Thoracic aorta (tissue), 2 donors: ENCODE data around the gene PILRB. TPM values are rescaled to one million over a fixed set of nuclear protein-coding genes. Genes with fewer than 3 reads are reported as not detected.
"Not testable (repeated sequence)": the region's sequence is repeated elsewhere in the genome, so short reads cannot be mapped to it uniquely, and the experiment has no call there.

Source experiments
- ATAC-seq: fragments of 150-250 bp; one replicate; pipeline ENCODE4 v1.8.0; 2017; ENCODE audit warnings: low read depth; ENCODE audit not compliant: insufficient number of reproducible peaks, low FRiP score
- DNase-seq: peaks from one replicate; pipeline ENCODE4 v3.0.0-alpha.2; 2020; ENCODE audit warnings: low spot score
- H3K27ac ChIP-seq, 2 donors: fragments of 200-600 bp; sonication (generic); 1 replicate in 1 of 2; 2 replicates in 1 of 2; pipeline ENCODE4 v1.5.1; 2016; ENCODE audit warnings: mild to moderate bottlenecking in 2 of 2, moderate library complexity in 2 of 2
- H3K27me3 ChIP-seq: fragments of 200-600 bp; sonication (generic); replicated peaks from 2 replicates; pipeline ENCODE4 v1.6.0; 2016; ENCODE audit warnings: mild to moderate bottlenecking; ENCODE audit not compliant: insufficient read depth
- H3K36me3 ChIP-seq: fragments of 200-600 bp; sonication (generic); one replicate; pipeline ENCODE4 v1.5.1; 2016
- H3K4me1 ChIP-seq, 2 donors: fragments of 200-600 bp; sonication (generic); 1 replicate in 1 of 2; 2 replicates in 1 of 2; pipeline versions ENCODE4 v1.5.1 to v1.6.0; 2016; ENCODE audit warnings: low read depth in 2 of 2, mild to moderate bottlenecking in 1 of 2; ENCODE audit not compliant: control insufficient read depth in 1 of 2
- H3K4me3 ChIP-seq: fragments of 200-600 bp; sonication (generic); 2 replicates; pipeline ENCODE4 v1.5.1; 2016; ENCODE audit warnings: mild to moderate bottlenecking
- H3K9me3 ChIP-seq: fragments of 200-600 bp; sonication (generic); 2 replicates; pipeline ENCODE4 v1.5.1; 2016
- total RNA-seq, 2 donors: library from RNA; depleted of rRNA; stranded (reverse); fragments of >200 nt; gene quantifications; one replicate each; pipeline versions ENCODE4 v1.1.0 to v1.2.3, GENCODE V29; 2016
- TF ChIP-seq, protein P1 (sequence below): fragments of 200-600 bp; sonication (generic); IDR thresholded peaks from one replicate; pipeline ENCODE4 v1.5.1; 2019; ENCODE audit warnings: antibody characterized with exemption

PILRB gene
- total RNA-seq, 2 donors from 2014 or later = 88.4 to 100 TPM

DNA sequence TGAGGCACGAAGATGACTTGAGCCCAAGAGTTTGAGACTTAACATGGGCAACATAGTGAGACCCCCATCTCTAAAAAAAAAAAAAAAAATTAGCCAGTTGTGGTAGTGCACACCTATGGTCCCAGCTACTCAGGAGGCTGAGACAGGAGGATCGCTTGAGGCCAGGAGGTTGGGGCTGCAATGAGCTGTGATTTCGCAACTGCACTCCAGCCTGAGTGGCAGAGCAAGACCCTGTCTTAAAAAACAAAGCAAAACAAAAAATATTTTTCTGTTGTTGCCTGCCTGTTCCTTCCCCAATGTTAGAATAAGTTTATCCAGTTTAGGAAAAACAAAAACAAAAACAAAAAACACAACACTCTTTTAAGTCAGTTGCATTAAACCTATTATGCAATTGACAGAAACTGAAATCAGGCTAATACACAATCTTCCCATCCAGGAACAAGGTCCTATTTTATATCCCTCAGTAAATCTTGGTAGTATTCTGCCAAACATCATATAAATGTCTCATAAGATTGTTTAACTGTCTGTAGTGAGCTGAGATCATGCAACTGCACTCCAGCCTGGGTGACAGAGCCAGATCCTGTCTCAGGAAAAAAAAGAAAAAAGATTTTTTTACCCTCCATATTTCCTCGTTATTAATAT is 20.3 kb downstream of the PILRB start:
- Histone ChIP-seq H3K9me3 (no peaks in the 10 kb centered on the region), H3K36me3 (no peaks in the 10 kb centered on the region), H3K4me1 (no peaks in the 10 kb centered on the region), H3K4me3 (no peak overlapping the region), H3K27ac (no peak overlapping the region), H3K27me3 (no peaks in the 10 kb centered on the region)
- TF ChIP-seq, protein P1, sequence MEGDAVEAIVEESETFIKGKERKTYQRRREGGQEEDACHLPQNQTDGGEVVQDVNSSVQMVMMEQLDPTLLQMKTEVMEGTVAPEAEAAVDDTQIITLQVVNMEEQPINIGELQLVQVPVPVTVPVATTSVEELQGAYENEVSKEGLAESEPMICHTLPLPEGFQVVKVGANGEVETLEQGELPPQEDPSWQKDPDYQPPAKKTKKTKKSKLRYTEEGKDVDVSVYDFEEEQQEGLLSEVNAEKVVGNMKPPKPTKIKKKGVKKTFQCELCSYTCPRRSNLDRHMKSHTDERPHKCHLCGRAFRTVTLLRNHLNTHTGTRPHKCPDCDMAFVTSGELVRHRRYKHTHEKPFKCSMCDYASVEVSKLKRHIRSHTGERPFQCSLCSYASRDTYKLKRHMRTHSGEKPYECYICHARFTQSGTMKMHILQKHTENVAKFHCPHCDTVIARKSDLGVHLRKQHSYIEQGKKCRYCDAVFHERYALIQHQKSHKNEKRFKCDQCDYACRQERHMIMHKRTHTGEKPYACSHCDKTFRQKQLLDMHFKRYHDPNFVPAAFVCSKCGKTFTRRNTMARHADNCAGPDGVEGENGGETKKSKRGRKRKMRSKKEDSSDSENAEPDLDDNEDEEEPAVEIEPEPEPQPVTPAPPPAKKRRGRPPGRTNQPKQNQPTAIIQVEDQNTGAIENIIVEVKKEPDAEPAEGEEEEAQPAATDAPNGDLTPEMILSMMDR = no peak
- ATAC-seq (no peak), DNase-seq (no peak)

DNA sequence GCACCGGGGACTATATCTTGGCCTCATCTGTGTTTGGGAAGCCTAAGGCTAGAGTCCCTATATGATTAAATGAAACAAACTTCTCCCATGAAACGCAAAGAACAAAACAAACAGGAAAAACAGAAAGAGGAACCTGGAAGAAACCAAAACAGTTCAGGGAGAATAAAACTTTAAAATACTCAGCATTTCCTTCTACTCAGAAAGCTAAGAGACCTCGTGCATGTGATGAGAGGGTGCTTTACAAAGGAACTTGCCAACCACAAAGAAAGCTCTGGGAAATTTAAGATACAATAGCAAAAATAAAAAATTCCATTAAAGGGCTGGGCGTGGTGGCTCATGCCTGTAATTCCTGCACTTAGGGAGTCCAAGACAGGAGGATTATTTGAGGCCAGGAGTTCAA is 22.3 kb downstream of the PILRB start:
- H3K36me3 ChIP-seq = no peaks in the 10 kb centered on the region
- peak overlapping the region in 1 of 2 donors; percentile 59 for H3K27ac ChIP-seq
- H3K4me3 ChIP-seq = no peak overlapping the region
- DNase-seq (no peak), ATAC-seq (no peak)
- no peaks in the 10 kb centered on the region for H3K27me3 ChIP-seq
- TF ChIP-seq, protein P1 = no peak
- H3K4me1 ChIP-seq = no peaks in the 10 kb centered on the region
- no peaks in the 10 kb centered on the region for H3K9me3 ChIP-seq

DNA sequence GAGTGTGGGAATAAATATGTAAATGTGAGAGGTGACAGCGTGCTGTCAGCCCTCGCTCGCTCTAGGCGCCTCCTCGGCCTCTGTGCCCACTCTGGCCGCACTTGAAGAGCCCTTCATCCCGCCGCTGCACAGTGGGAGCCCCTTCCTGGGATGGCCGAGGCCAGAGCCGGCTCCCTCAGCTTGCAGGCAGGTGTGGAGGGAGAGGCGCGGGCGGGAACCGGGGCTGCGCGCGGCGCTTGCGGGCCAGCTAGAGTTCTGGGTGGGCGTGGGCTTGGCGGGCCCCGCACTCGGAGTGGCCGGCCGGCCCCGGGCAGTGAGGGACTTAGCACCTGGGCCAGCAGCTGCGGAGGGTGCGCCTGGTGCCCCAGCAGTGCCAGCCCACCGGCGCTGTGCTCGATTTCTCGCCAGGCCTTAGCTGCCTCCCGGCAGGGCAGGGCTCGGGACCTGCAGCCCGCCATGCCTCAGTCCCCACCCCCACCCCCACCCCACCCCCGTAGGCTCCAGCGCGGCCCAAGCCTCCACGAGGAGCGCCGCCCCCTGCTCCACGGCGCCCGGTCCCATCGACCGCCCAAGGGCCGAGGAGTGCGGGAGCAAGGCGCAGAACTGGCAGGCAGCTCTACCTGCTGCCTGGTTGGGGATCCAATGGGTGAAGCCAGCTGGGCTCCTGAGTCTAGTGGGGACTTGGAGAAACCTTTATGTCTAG is 23.8 kb downstream of the PILRB start:
- not testable (repeated sequence) for H3K4me3 ChIP-seq, H3K4me1 ChIP-seq, H3K36me3 ChIP-seq, H3K27me3 ChIP-seq, H3K27ac ChIP-seq, DNase-seq, ATAC-seq, H3K9me3 ChIP-seq

DNA sequence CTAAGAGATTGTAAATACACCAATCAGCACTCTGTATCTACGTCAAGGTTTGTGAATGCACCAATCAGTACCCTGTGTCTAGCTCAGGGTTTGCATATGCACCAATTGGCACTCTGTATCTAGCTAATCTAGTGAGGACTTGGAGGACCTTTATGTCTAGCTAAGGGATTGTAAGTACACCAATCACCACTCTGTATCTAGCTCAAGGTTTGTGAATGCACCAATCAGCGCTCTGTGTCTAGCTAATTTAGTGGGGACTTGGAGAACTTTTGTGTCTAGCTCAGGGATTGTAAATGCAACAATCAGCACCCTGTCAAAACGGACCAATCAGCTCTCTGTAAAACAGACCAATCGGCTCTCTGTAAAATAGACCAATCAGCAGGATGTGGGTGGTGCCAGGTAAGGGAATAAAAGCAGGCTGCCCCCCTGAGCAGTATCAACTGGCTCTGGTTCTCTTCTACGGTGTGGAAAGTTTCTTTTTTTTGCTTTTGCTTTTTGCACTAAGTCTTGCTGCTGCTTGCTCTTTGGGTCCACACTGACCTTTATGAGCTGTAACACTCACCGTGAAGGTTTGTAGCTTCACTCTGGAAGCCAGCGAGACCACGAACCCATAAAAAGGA is 24.4 kb downstream of the PILRB start:
- not testable (repeated sequence) for H3K27me3 ChIP-seq, DNase-seq

DNA sequence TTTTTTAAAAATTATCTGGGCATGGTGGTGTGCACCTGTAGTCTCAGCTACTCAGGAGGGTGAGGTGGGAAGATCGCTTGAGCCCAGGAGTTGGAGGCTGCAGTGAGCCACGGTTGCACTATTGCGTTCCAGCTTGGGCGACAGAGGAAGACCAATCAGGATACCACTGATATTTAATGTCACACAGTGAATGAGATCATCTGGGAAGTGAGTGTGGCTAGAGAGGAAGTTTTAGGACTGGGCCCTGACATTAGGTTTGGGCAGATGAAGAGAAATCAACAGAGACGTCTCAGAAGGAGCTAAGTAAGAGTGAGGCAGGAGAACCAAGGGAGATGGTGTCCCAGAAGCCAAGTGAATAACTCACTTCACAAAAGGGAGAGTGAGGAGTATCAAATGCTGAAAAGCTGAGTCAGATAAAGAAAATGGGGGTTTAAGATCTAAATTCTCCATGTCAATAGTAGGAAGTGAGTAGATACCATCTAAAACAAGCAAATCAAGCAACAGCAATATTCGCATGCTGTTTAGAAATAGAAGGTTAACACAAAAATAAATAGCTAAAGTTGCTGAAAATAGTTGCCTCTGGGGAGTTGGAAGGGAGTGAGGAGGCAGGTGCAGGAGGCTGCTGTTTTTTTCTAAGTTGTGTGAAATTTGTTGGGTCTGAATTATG is 26.8 kb downstream of the PILRB start:
- Histone ChIP-seq H3K27me3 (no peaks in the 10 kb centered on the region), H3K27ac (no peak overlapping the region), H3K4me1 (peaks cover 0 to 10% of the 10 kb centered on the region in 2 donors), H3K9me3 (no peaks in the 10 kb centered on the region), H3K36me3 (no peaks in the 10 kb centered on the region), H3K4me3 (no peak overlapping the region)
- TF ChIP-seq, protein P1 = no peak
- DNase-seq (no peak), ATAC-seq (no peak)

More for the DNA sequence above, 24.4 kb downstream of the PILRB start:
- H3K9me3 ChIP-seq, ATAC-seq, H3K36me3 ChIP-seq, H3K4me1 ChIP-seq, H3K4me3 ChIP-seq: not testable (repeated sequence)
- peak overlapping the region in 1 of 2 donors; percentile 41 for H3K27ac ChIP-seq

DNA sequence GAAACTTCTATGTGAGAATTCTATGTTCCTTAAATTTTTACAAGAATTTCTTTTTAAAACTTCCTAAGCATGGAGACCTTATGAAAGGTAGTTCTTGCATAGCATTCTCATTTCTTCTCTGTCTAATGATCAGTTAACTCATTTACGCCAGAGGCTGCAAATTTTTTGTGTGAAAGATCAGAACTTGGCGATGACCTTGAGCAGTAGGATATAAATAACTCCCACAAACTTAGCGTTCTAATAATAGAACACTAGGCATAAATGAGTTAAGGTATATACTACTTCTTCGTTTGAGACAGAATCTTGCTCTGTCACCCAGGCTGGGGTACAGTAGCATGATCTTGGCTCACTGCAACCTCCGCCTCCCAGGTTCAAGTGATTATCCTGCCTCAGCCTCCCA is 29.0 kb downstream of the PILRB start:
- no peak for ATAC-seq
- TF ChIP-seq, protein P1 = no peak
- no peaks in the 10 kb centered on the region for H3K9me3 ChIP-seq

More for the DNA sequence above, 29.0 kb downstream of the PILRB start:
- H3K4me3 ChIP-seq = no peak overlapping the region
- peaks cover 0 to 10% of the 10 kb centered on the region in 2 donors for H3K4me1 ChIP-seq
- no peak overlapping the region for H3K27ac ChIP-seq
- H3K27me3 ChIP-seq = no peaks in the 10 kb centered on the region
- no peaks in the 10 kb centered on the region for H3K36me3 ChIP-seq
- DNase-seq = no peak
